Activated T-cell treated with anti-CD3 and anti-CD28 coated beads, Interleukin-2, amount 50 U/mL, for 24 hours (primary cell): ENCODE results near the gene HCFC1R1.

Source experiments
- DNase-seq: peaks from one replicate; pipeline ENCODE4 v3.0.0-alpha.2; 2020
- H3K27ac Mint-ChIP-seq: 2 replicates; pipeline ENCODE4 v1.8.0; 2020; ENCODE audit warnings: mild to moderate bottlenecking, mixed read lengths
- H3K27me3 Mint-ChIP-seq: 2 replicates; pipeline ENCODE4 v1.8.0; 2020; ENCODE audit warnings: mixed read lengths
- H3K36me3 Mint-ChIP-seq: 2 replicates; pipeline ENCODE4 v1.8.0; 2020; ENCODE audit warnings: low read depth, mixed read lengths
- H3K4me1 Mint-ChIP-seq: 2 replicates; pipeline ENCODE4 v1.8.0; 2020; ENCODE audit warnings: low read depth, mixed read lengths
- H3K4me3 Mint-ChIP-seq: 2 replicates; pipeline ENCODE4 v1.8.0; 2020; ENCODE audit warnings: mild to moderate bottlenecking, moderate library complexity, mixed read lengths
- H3K9me3 Mint-ChIP-seq: 2 replicates; pipeline ENCODE4 v1.8.0; 2020; ENCODE audit warnings: mixed read lengths

The HCFC1R1 gene

DNA sequence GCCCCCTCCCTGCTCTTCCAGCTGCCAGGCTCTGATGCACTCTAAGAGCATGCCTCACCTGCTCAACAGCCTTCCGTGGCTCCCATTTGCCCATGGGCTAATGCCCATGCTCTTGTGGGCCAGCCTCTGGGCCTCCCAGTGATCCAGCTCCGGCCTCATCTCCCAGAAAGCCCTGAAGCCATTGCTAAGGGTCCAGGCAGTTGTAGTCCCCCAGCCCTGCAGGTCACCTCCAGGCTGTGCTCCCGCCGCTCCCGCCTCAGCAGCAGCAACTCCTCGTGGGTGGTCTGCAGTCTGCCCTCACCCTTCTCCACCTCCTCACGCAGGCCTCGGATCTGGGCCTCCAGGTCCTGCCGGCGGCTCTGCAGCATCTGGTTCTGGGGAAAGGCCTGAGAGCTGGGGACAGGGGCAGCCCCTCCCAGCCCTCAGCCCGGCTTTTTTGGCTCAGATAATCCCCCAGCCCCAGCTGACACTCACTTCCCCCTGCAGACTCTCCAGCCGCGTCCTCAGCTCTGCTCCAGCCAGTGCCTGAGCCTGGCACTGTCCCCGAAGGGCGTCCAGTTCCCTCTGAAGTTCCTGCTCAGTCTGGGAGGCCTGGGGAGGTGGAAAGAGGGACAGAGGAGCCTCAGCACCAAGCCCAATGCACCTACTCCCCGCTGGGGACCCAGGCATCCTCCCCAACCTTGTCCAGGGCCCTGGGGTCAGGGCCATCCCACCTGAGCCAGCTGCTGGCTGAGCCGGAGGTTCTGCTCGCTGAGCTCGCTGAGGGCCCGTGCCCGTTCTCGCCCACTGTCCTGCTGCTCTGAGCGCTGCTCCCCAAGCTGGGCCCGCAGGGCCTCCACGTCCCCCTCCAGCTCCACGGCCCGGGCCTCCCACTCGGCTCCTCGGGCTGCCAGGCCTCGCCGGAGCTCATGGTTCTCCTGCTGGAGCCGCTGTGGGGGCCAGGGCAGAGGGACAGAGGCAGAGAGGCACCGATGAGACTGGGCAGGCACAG lies 6.8 kb upstream of the HCFC1R1 start:
- Mint-ChIP-seq H3K36me3 (peaks cover 23% of the 10 kb centered on the region), H3K9me3 (no peaks in the 10 kb centered on the region), H3K4me1 (peaks cover 20% of the 10 kb centered on the region), H3K27me3 (peaks cover 65% of the 10 kb centered on the region), H3K27ac (no peak overlapping the region), H3K4me3 (no peak overlapping the region)
- DNase-seq, result no peak

DNA sequence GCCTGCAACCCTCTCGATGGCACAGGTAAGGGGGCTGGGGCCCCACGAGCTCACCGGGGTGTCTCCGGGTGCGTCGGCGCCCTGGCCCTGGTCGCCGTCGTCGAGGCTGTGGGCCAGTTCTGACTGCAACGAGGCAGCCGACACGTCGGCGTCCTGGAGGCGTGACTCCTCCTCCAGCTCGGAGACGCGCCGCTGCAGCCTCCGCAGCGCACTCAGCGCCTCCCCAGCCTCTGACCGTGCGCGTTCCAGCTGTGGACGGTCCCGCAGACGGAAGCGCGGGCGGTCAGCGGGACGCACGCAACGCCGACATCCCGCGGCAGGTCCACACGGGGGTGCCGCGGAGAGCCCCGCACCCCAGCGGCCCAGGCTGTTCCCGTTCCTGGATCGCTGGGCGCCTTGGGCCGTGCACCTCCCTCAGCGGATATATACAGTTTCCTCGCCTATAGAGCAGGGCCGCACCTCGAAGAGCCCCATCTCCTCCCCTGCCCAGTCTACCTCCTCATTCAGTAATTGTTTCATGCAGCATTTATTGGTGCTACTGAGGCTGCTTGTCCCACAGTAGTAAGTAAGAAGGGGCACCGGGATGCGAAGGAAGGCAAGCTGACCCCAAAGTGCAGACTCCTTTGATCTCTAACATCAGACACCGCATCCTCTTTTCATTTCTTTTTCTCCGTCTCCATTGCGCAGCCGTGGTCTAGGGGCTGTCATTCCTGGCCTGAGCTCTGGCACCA lies 5.9 kb upstream of the HCFC1R1 start:
- Mint-ChIP-seq H3K9me3 (no peaks in the 10 kb centered on the region), H3K27me3 (peaks cover 56% of the 10 kb centered on the region), H3K36me3 (peaks cover 25% of the 10 kb centered on the region), H3K4me3 (peak overlapping the region; percentile 30), H3K4me1 (peaks cover 27% of the 10 kb centered on the region), H3K27ac (no peak overlapping the region)
- DNase-seq, result peak; percentile 66

- no peak overlapping the region for H3K4me3 Mint-ChIP-seq
- H3K27me3 Mint-ChIP-seq, result peaks cover 48% of the 10 kb centered on the region
- peaks cover 30% of the 10 kb centered on the region for H3K4me1 Mint-ChIP-seq
- DNase-seq, result no peak
- peaks cover 29% of the 10 kb centered on the region for H3K36me3 Mint-ChIP-seq
- H3K27ac Mint-ChIP-seq, result no peak overlapping the region
- no peaks in the 10 kb centered on the region for H3K9me3 Mint-ChIP-seq
These were observed 5.1 kb upstream of the HCFC1R1 start for GRCh38 chr16:3028716-3029319.

DNA sequence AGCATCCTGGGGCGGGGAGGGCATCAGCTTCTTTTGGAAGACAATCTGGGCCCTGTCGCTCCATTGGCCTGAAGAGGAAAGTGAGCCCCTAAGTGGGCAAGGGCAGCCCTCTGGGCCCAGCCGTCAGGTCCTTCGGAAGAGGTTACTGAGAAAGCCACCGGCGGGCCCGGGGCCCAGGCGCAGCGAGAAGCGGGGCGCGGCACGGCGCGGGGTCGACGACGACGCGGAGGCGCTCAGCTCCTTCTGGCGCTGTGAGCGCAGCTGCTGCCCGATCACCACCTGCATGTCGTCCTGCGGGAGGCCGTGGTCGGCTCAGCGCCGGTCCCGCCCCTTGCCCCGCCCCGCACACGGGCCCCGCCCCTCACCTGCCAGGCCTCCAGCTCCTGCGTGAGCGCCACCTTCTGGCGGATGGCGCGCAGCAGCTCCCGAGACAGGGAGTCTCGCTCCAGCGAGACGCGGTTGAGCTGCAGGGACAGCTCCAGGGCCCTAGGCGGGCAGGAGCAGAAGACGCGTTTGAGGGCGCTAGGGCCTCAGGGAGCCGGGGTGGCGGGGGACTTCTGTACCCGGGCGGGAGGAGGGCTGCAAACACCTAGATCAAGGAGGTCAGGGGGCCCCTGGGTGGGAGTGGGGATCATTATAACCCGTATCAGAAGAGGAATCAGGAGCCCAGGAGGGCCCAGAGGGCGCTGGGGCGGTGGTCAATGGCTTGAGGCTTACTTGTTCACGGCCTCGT lies 4.4 kb upstream of the HCFC1R1 start:
- no peak overlapping the region for H3K4me3 Mint-ChIP-seq
- H3K36me3 Mint-ChIP-seq, result peaks cover 29% of the 10 kb centered on the region
- H3K27ac Mint-ChIP-seq, result no peak overlapping the region
- H3K9me3 Mint-ChIP-seq, result no peaks in the 10 kb centered on the region
- peaks cover 41% of the 10 kb centered on the region for H3K27me3 Mint-ChIP-seq
- peaks cover 37% of the 10 kb centered on the region for H3K4me1 Mint-ChIP-seq
- DNase-seq, result peak; percentile 91

GRCh38 chr16:3027489-3027795 lies 3.7 kb upstream of the HCFC1R1 start:
- DNase-seq, result no peak
- Mint-ChIP-seq H3K27ac (no peak overlapping the region), H3K27me3 (peaks cover 34% of the 10 kb centered on the region), H3K36me3 (peaks cover 29% of the 10 kb centered on the region), H3K4me1 (peaks cover 44% of the 10 kb centered on the region), H3K4me3 (no peak overlapping the region), H3K9me3 (no peaks in the 10 kb centered on the region)

DNA sequence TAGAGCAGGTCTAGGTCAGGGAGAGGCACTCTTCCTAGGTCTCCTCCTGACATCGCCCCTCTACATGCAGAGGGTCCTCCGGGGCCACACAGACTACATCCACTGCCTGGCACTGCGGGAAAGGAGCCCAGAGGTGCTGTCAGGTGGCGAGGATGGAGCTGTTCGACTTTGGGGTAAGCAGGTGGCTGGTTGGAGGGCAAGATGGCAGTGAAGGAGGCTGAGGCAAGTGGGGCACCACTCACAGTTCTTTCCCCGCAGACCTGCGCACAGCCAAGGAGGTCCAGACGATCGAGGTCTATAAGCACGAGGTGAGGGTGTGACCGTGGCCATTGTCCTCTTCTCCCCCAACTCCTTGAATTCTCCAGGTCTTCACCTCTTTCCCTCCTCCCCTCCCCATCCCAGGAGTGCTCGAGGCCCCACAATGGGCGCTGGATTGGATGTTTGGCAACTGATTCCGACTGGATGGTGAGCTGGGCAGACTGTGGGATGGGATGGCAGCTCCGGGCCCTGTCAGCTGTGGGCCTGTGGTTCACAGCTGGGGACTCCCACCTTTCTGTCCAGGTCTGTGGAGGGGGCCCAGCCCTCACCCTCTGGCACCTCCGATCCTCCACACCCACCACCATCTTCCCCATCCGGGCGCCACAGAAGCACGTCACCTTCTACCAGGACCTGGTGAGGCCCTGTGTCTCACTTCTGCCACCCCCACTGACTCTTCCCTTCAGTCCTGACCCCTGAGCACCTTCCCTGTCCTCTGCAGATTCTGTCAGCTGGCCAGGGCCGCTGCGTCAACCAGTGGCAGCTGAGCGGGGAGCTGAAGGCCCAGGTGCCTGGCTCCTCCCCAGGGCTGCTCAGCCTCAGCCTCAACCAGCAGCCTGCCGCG lies 3.1 kb upstream of the HCFC1R1 start:
- H3K4me3 Mint-ChIP-seq, result no peak overlapping the region
- H3K9me3 Mint-ChIP-seq, result no peaks in the 10 kb centered on the region
- peaks cover 29% of the 10 kb centered on the region for H3K36me3 Mint-ChIP-seq
- DNase-seq, result no peak
- peaks cover 28% of the 10 kb centered on the region for H3K27me3 Mint-ChIP-seq
- H3K4me1 Mint-ChIP-seq, result peaks cover 50% of the 10 kb centered on the region
- H3K27ac Mint-ChIP-seq, result no peak overlapping the region

- H3K27me3 Mint-ChIP-seq, result peaks cover 23% of the 10 kb centered on the region
- no peaks in the 10 kb centered on the region for H3K9me3 Mint-ChIP-seq
- peaks cover 57% of the 10 kb centered on the region for H3K4me1 Mint-ChIP-seq
- no peak overlapping the region for H3K27ac Mint-ChIP-seq
- no peak for DNase-seq
- H3K4me3 Mint-ChIP-seq, result no peak overlapping the region
- peaks cover 30% of the 10 kb centered on the region for H3K36me3 Mint-ChIP-seq
These were observed 2.2 kb upstream of the HCFC1R1 start for GRCh38 chr16:3026003-3026378.

DNA sequence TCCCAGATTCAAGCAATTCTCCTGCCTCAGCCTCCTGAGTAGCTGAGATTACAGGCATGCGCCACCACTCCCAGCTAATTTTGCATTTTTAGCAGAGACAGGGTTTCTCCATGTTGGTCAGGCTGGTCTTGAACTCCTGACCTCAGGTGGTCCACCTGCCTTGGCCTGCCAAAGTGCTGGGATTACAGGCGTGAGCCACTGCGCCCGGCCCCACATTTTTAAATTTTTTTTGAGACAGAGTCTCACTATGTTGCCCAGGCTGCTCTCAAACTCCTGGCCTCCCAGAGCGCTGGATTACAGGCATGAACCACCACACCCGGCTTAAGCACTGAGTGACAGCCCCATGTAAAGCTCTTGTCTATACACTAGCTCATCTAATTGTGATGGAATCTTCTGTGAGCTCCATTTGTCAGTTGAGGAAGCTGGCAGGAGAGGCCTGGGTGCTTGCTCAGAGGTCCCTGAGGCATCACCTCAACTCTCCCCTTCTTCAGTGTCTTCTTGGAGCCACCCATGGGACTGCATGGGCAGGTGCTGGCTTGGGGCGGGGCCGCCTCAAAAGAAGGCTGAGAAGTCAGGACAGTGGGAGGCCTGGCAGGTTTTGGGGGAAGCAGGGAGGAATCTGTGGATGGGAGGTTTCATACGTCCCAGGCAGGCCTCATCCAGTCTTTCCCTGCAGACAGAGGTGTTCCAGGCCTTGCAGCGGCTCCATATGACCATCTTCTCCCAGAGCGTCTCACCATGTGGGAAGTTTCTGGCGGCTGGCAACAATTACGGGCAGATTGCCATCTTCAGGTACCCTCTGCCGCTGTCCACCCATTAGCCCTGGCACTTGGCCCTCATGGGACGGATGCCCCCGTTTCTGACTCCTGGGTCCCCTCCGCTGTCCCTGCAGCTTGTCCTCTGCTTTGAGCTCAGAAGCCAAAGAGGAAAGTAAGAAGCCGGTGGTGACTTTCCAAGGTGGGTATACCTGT lies 1.6 kb upstream of the HCFC1R1 start:
- Mint-ChIP-seq H3K27me3 (peaks cover 17% of the 10 kb centered on the region), H3K27ac (no peak overlapping the region), H3K36me3 (peaks cover 30% of the 10 kb centered on the region), H3K9me3 (no peaks in the 10 kb centered on the region), H3K4me3 (peak overlapping the region; percentile 88), H3K4me1 (peaks cover 62% of the 10 kb centered on the region)
- DNase-seq, result no peak

GRCh38 chr16:3023415-3023668 lies 400 bp downstream of the HCFC1R1 start:
- peak overlapping the region; percentile 88 for H3K4me3 Mint-ChIP-seq
- peak overlapping the region; percentile 99 for H3K27ac Mint-ChIP-seq
- peaks cover 57% of the 10 kb centered on the region for H3K4me1 Mint-ChIP-seq
- H3K36me3 Mint-ChIP-seq, result peaks cover 30% of the 10 kb centered on the region
- DNase-seq, result peak; percentile 65
- peaks cover 9% of the 10 kb centered on the region for H3K27me3 Mint-ChIP-seq
- no peaks in the 10 kb centered on the region for H3K9me3 Mint-ChIP-seq

DNA sequence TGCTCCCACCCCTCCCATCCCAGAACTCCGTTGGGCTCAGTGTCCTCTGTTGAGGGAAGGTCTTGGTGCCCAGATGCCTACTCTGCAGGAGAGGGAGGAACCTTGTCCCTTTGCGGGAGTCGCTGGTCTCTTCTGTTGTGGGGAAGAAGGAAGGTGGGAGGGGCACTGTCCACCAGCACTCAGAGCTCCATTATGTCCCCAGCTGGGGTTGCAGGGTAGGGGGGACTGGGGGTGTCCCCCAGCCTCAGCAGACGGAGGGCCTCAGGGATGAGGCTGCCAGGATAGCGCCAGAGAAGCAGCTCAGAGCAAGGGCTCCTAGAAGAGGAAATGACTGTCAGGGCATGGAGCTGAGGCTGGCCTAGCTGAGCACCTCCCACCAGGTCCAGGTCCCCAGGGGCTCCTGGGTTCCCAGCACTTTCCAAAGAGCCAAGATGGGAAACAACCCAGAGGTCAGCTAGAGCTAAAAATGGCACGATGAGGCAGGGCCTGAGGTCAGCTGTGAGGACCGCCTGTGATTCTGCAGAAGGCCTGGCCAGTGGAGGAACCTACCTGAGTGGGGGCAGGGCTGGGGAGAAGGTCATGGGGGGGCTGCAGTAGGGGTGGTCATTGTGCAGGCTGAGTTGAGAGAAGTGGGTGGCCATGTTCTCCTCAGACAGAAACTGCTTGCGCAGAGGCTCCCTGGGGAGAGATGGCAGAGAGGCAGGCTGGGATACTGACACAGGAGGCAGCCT lies 893 bp downstream of the HCFC1R1 start:
- DNase-seq, result peak; percentile 58
- Mint-ChIP-seq H3K27ac (peak overlapping the region; percentile 99), H3K27me3 (peaks cover 9% of the 10 kb centered on the region), H3K4me3 (peak overlapping the region; percentile 88), H3K4me1 (peaks cover 59% of the 10 kb centered on the region), H3K9me3 (no peaks in the 10 kb centered on the region), H3K36me3 (peaks cover 29% of the 10 kb centered on the region)

DNA sequence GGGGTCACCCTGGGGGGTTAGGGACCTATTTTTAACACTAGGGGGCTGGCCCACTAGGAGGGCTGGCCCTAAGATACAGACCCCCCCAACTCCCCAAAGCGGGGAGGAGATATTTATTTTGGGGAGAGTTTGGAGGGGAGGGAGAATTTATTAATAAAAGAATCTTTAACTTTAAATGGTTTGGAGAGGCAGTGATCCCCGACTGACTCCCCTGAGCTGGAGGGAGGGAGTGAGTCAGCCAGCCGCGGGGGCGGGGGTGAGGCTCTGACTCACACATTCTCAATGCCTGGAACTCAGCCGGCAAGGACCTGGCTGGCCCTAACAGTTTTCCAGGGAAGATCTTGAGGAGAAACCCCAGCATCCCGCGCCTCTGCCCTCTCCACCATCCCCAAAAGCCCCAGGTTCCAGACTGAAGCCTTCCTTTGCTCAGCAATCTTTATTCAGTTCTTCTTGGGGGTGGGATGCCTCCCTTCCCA lies 1.5 kb downstream of the HCFC1R1 start:
- Mint-ChIP-seq H3K36me3 (peaks cover 25% of the 10 kb centered on the region), H3K4me1 (peaks cover 56% of the 10 kb centered on the region), H3K9me3 (no peaks in the 10 kb centered on the region), H3K27ac (peak overlapping the region; percentile 99), H3K4me3 (peak overlapping the region; percentile 88), H3K27me3 (peaks cover 10% of the 10 kb centered on the region)
- peak; percentile 91 for DNase-seq

GRCh38 chr16:3021449-3022207 lies 2.1 kb downstream of the HCFC1R1 start:
- peak overlapping the region; percentile 99 for H3K27ac Mint-ChIP-seq
- H3K4me3 Mint-ChIP-seq, result peak overlapping the region; percentile 88
- no peaks in the 10 kb centered on the region for H3K9me3 Mint-ChIP-seq
- H3K27me3 Mint-ChIP-seq, result peaks cover 14% of the 10 kb centered on the region
- H3K4me1 Mint-ChIP-seq, result peaks cover 56% of the 10 kb centered on the region
- peaks cover 19% of the 10 kb centered on the region for H3K36me3 Mint-ChIP-seq
- peak; percentile 85 for DNase-seq
